ENCODE measurements around the gene CCM2. TPM values are rescaled to one million over a fixed set of nuclear protein-coding genes. Genes with fewer than 3 reads are reported as not detected.

The CCM2 gene
- total RNA-seq, 2 experiments from 2014 or later: 99.6 to 99.9 TPM

Other genes with a start within 250 kb of the CCM2 start
- gene PPIA, start 203.5 kb upstream of the CCM2 start, total RNA-seq: 1,000 to 10,000 TPM; 2,568 to 2,621 TPM
- gene H2AZ2, start 152.1 kb upstream of the CCM2 start, total RNA-seq: 100 to 1,000 TPM; 435 to 439 TPM
- gene PURB, start 114.7 kb upstream of the CCM2 start, total RNA-seq: 10 to 100 TPM; 26.8 to 28.0 TPM
- gene MYO1G, start 21.2 kb upstream of the CCM2 start, total RNA-seq: 100 to 1,000 TPM; 435 to 453 TPM
- gene NACAD, start 88.8 kb downstream of the CCM2 start, total RNA-seq: under 1 TPM; 0.05 to 0.16 TPM
- 100 to 1,000 TPM; 133 to 137 TPM for gene TBRG4, start 111.5 kb downstream of the CCM2 start, total RNA-seq
- not detected for gene RAMP3, start 157.6 kb downstream of the CCM2 start, total RNA-seq

All from activated CD8-positive, alpha-beta T cell treated with anti-CD3 and anti-CD28 coated beads, Interleukin-2, amount 10 ng/mL, durations not matched to agents 7 days and 5 days (primary cell).